CD4-positive, CD25-positive, alpha-beta regulatory T cell (primary cell): ENCODE results near the gene CYBC1. TPM values are rescaled to one million over a fixed set of nuclear protein-coding genes. Genes with fewer than 3 reads are reported as not detected.

Experiments
- ATAC-seq, 2 donors: fragments of 150-1000 bp; cut with Tn5 transposase; one replicate each; pipeline ENCODE4 v1.10.0; 2021; ENCODE audit warnings: low read depth in 2 of 2, moderate number of reproducible peaks in 2 of 2, moderate library complexity in 1 of 2
- DNase-seq, 3 donors: peaks; one replicate each; pipeline versions ENCODE4 v3.0.0 to v3.0.0-alpha.2; 2012 to 2022; ENCODE audit warnings: mixed read lengths in 1 of 3
- H3K27ac ChIP-seq: one replicate; pipeline ENCODE4 v1.7.0; 2013; ENCODE audit warnings: mild to moderate bottlenecking, low read length; ENCODE audit not compliant: insufficient read depth, poor library complexity, severe bottlenecking
- H3K27me3 ChIP-seq: one replicate; pipeline ENCODE4 v1.7.0; 2013; ENCODE audit warnings: low read length; ENCODE audit not compliant: control insufficient read depth, insufficient read depth
- H3K36me3 ChIP-seq: one replicate; pipeline ENCODE4 v1.7.0; 2013; ENCODE audit warnings: mild to moderate bottlenecking, low read length, moderate library complexity; ENCODE audit not compliant: control insufficient read depth, insufficient read depth
- H3K4me1 ChIP-seq: 2 replicates; pipeline ENCODE4 v1.7.0; 2013; ENCODE audit warnings: mild to moderate bottlenecking, low read length; ENCODE audit not compliant: insufficient read depth, control insufficient read depth, poor library complexity, severe bottlenecking
- H3K4me3 ChIP-seq: one replicate; pipeline ENCODE4 v1.7.0; 2013; ENCODE audit warnings: low read depth, mild to moderate bottlenecking, low read length, moderate library complexity
- H3K9me3 ChIP-seq, 2 experiments: 1 replicate in 1 of 2; 2 replicates in 1 of 2; pipeline ENCODE4 v1.7.0; 2013; ENCODE audit warnings: low read length in 2 of 2, mild to moderate bottlenecking in 1 of 2, moderate library complexity in 1 of 2; ENCODE audit not compliant: control insufficient read depth in 2 of 2
- H3K27ac Mint-ChIP-seq, 3 donors: one replicate each; pipeline ENCODE4 v1.8.0; 2020 to 2022; ENCODE audit warnings: mild to moderate bottlenecking in 3 of 3, mixed read lengths in 3 of 3, moderate library complexity in 2 of 3
- H3K27me3 Mint-ChIP-seq: one replicate; pipeline ENCODE4 v1.8.0; 2022; ENCODE audit warnings: mild to moderate bottlenecking, mixed read lengths
- H3K36me3 Mint-ChIP-seq: one replicate; pipeline ENCODE4 v1.8.0; 2020; ENCODE audit warnings: mixed read lengths
- H3K4me1 Mint-ChIP-seq, 4 donors: one replicate each; pipeline ENCODE4 v1.8.0; 2020 to 2022; ENCODE audit warnings: mixed read lengths in 4 of 4, mild to moderate bottlenecking in 1 of 4
- H3K4me3 Mint-ChIP-seq, 4 donors: one replicate each; pipeline ENCODE4 v1.8.0; 2020 to 2022; ENCODE audit warnings: mild to moderate bottlenecking in 4 of 4, mixed read lengths in 4 of 4, moderate library complexity in 3 of 4
- H3K9me3 Mint-ChIP-seq, 7 donors: one replicate each; pipeline ENCODE4 v1.8.0; 2020 to 2022; ENCODE audit warnings: mixed read lengths in 7 of 7, mild to moderate bottlenecking in 3 of 7, moderate library complexity in 2 of 7
- polyA plus RNA-seq, 4 donors: library from polyadenylated mRNA; unstranded; fragments of 300-500 nt; fragmentation: Illumina TruSeq; gene quantifications; one replicate each; pipeline ENCODE4 v1.2.3, GENCODE V29; 2021
- total RNA-seq: library from RNA; stranded (reverse); gene quantifications from one replicate; pipeline ENCODE4 v1.2.3, GENCODE V29; 2022

Gene CYBC1
- total RNA-seq = 155 TPM
- polyA plus RNA-seq = 100 to 1,000 TPM; 174 to 230 (median 203) TPM

- DNase-seq = peak; percentile 92 to 98 (median 93)
- ATAC-seq = peak; percentile 70 to 75
- H3K27ac ChIP-seq = peak within 1 kb of the TSS; percentile 94
- no peaks in the 10 kb centered on the region for H3K27me3 ChIP-seq
- Mint-ChIP-seq H3K4me1 (peaks cover 12 to 47% (median 18%) of the 10 kb centered on the region in 4 donors), H3K36me3 (no peaks in the 10 kb centered on the region), H3K4me3 (peak within 1 kb of the TSS; percentile 94 to 99 (median 96)), H3K27ac (peak within 1 kb of the TSS; percentile 97 to 99 (median 98)), H3K27me3 (peaks cover 6% of the 10 kb centered on the region), H3K9me3 (no peaks in the 10 kb centered on the region)
- peak within 1 kb of the TSS; percentile 90 for H3K4me3 ChIP-seq
- no peaks in the 10 kb centered on the region for H3K9me3 ChIP-seq
- H3K36me3 ChIP-seq = peaks cover 1% of the 10 kb centered on the region
- H3K4me1 ChIP-seq = peaks cover 37% of the 10 kb centered on the region
Measured at GRCh38 chr17:82450357-82451106, at the start of gene CYBC1. Gene CYBC1 (minus strand): TSS chr17:82450752. CDS start chr17:82449254, 1,498 bp downstream.

DNA sequence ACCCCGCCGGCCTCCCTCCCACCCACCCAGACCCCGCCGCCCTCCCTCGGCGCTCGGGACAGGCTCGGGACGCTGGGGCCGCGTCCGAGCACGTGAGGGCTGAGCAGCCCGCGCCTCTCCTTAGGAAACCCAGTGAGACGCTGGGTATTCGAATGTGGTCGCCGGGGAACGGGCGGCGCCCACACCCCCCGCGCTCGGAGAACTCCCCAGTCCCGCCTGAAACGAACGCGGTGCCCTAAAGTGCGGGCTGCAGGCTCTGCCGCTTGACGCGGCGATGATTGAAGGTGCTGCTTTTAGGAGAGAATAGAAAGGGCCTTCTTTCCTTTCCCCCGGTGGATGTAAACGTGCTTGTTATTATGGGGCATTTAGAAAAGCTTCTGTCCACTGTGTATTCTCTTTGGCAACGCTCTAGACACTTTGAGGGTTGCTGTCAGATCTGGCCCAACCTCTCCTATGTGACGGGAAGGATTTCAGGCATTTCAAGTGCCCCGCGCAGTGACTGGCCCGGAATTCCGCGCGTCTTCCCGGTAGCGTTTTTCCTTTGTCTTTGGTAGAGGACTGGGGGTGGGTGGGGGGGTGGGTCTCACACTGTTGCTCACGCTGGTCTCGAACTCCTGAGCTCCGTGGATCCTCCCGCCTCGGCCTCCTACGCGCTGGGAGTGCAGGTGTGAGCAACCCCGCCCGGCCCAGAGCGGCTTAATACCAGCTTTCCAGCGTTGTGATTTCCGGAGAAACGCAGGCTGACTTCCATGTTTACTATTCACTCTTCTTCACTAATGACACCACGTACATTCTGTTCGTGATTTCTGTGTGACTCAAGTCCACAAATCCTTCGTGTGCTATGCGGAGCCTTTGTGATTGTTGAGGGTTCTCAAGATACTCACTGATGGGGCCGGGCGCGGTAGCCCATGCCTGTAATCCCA lies 47.2 kb upstream of the CYBC1 start:
- Histone ChIP-seq H3K36me3 (no peaks in the 10 kb centered on the region), H3K9me3 (no peaks in the 10 kb centered on the region), H3K4me3 (peak overlapping the region; percentile 72), H3K4me1 (peaks cover 15% of the 10 kb centered on the region), H3K27me3 (no peaks in the 10 kb centered on the region), H3K27ac (peak overlapping the region; percentile 82)
- ATAC-seq = peak; percentile 19 to 27
- peak overlapping the region; percentile 93 to 94 (median 94) for H3K27ac Mint-ChIP-seq
- peak overlapping the region; percentile 87 to 96 (median 90) for H3K4me3 Mint-ChIP-seq
- H3K9me3 Mint-ChIP-seq = no peaks in the 10 kb centered on the region
- H3K36me3 Mint-ChIP-seq = no peaks in the 10 kb centered on the region
- DNase-seq = peak; percentile 44 to 63 (median 51)
- peaks cover 10% of the 10 kb centered on the region for H3K27me3 Mint-ChIP-seq
- H3K4me1 Mint-ChIP-seq = peaks cover 0 to 23% (median 13%) of the 10 kb centered on the region in 4 donors

DNA sequence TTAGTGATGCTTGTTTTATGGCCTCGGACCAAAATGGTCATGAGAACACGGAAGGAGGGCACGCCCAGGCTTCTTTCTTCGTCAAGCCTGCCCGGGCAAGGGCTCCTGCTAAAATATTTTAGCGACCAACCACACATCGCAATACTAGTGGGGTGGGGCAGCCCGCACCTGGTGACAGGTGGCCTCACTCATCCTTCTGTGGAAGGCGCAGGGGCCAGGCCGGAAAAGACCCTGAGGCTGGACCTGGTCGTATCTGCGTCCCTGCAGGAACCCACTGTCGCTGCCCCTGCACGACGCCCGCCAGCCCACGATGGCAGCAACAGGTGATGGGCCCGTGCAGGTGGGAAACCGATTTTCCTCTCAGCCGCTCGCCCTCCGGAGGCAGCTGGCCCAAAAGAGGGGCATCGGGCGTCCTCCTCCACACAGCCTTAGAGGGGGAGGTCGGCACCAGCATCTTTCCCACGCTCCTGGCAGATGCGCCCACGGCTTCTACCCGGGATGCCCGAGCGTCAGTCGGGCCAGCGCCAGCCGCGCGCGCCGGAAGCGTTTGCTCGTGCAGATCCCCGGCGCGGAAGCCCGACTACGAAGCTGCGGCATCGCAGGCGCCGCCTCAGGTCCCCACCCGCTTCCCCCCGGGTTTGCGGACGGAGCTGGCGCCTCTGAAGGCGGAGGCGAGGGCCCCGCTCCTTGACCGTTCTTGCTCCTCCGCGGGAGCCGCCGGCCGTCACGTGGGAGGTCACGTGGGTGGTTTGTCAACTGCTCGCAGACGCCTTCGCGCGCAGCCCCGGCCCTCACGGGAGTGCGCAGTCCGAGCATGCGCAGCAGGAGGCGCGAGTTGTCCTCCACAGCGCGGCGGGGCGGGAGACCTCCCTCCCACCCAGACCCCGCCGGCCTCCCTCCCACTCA lies 46.2 kb upstream of the CYBC1 start:
- Histone ChIP-seq H3K9me3 (no peaks in the 10 kb centered on the region), H3K27ac (peak overlapping the region; percentile 82), H3K4me1 (peaks cover 15% of the 10 kb centered on the region), H3K36me3 (no peaks in the 10 kb centered on the region), H3K4me3 (peak overlapping the region; percentile 19), H3K27me3 (no peaks in the 10 kb centered on the region)
- DNase-seq = peak; percentile 82 to 93 (median 86)
- Mint-ChIP-seq H3K4me1 (peaks cover 0 to 23% (median 13%) of the 10 kb centered on the region in 4 donors), H3K27ac (peak overlapping the region; percentile 32 to 94 (median 86)), H3K27me3 (peaks cover 10% of the 10 kb centered on the region), H3K4me3 (peak overlapping the region; percentile 64 to 87 (median 74)), H3K9me3 (no peaks in the 10 kb centered on the region), H3K36me3 (no peaks in the 10 kb centered on the region)
- peak; percentile 69 to 71 for ATAC-seq

- Mint-ChIP-seq H3K27me3 (peaks cover 10% of the 10 kb centered on the region), H3K27ac (peak overlapping the region in 2 of 3 donors; percentile 43 to 86), H3K36me3 (no peaks in the 10 kb centered on the region), H3K4me3 (peak overlapping the region; percentile 65 to 87 (median 74)), H3K4me1 (peaks cover 0 to 23% (median 13%) of the 10 kb centered on the region in 4 donors), H3K9me3 (no peaks in the 10 kb centered on the region)
- Histone ChIP-seq H3K27ac (no peak overlapping the region), H3K9me3 (no peaks in the 10 kb centered on the region), H3K36me3 (no peaks in the 10 kb centered on the region), H3K4me1 (peaks cover 15% of the 10 kb centered on the region), H3K4me3 (no peak overlapping the region), H3K27me3 (no peaks in the 10 kb centered on the region)
- peak in 1 of 3 donors; percentile 12 for DNase-seq
- ATAC-seq = no peak
Measured at GRCh38 chr17:82495844-82496528, 45.4 kb upstream of the CYBC1 start.

DNA sequence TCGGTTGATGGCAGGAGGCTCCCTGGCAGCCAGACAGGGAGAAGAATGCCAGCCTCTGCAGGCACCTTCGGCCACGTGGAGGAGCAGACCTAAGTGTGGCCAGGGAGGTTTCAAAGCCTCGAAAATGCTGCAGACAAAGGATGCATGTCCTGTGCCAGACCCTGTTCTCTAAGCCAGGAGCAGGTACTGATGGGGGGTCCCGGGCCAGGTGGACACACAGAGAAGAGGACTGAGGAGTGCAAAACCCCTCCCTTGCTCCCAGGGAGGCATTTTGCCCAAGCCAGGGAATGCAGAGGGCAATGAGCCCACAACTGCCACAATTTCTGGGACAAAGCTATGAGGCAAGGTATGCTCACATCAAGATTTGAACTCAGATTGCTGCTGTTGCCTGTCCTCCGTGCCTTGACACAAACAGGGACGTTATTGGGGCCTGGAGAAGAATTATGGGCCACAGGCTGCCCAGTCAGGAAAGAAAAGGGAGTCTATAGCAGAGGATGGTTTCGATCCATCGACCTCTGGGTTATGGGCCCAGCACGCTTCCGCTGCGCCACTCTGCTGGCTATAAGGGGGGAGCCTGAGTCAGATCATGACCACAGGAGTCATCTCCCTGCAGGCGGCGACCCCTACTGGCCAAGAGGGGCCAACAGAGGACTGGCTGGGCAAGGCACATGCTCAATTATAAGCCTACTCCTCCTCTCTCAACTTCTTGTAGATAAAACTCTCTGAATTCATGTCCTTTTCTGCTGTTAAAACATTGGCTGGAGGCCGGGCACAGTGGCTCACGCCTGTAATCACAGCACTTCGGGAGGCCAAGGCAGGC lies 43.9 kb upstream of the CYBC1 start:
- Histone ChIP-seq H3K4me1 (peaks cover 15% of the 10 kb centered on the region), H3K27ac (no peak overlapping the region), H3K9me3 (no peaks in the 10 kb centered on the region), H3K4me3 (no peak overlapping the region), H3K36me3 (no peaks in the 10 kb centered on the region), H3K27me3 (no peaks in the 10 kb centered on the region)
- Mint-ChIP-seq H3K4me3 (peak overlapping the region; percentile 66 to 89 (median 82)), H3K27ac (peak overlapping the region; percentile 89 to 98 (median 90)), H3K27me3 (peaks cover 10% of the 10 kb centered on the region), H3K4me1 (peaks cover 0 to 23% (median 13%) of the 10 kb centered on the region in 4 donors), H3K9me3 (no peaks in the 10 kb centered on the region), H3K36me3 (no peaks in the 10 kb centered on the region)
- ATAC-seq (peak; percentile 77 to 79), DNase-seq (peak; percentile 71 to 91 (median 88))

DNA sequence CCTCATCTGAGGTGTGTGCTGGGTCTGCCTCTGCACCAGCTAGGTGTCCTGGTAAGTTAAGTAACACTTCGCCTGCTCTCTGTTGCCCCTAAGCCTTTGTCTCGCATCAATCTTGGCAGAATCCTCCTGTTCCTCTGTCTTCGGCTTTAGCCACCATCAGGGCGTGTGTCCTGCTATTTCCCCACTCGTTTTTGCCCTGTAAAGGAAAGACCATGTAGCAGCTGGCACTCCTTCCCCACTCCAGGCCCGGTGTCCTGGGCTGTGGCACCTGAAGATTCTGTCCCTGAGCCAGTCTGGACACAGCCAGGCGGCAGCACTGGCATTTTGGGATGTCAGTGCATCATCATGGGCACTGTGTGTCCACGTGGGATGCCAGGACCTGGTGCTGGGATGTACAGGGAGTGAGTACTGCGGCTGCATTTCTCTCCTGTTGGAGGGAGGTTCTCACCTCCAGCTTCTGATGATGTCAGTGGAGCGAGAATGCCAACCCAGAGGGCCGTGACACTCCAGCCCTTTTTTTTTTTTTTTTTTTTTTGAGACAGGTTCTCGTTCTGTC lies 42.8 kb upstream of the CYBC1 start:
- Histone ChIP-seq H3K27ac (no peak overlapping the region), H3K36me3 (no peaks in the 10 kb centered on the region), H3K4me1 (peaks cover 15% of the 10 kb centered on the region), H3K9me3 (no peaks in the 10 kb centered on the region), H3K4me3 (no peak overlapping the region), H3K27me3 (no peaks in the 10 kb centered on the region)
- Mint-ChIP-seq H3K36me3 (no peaks in the 10 kb centered on the region), H3K4me1 (peaks cover 0 to 22% (median 13%) of the 10 kb centered on the region in 4 donors), H3K4me3 (no peak overlapping the region), H3K27me3 (peaks cover 10% of the 10 kb centered on the region), H3K27ac (no peak overlapping the region), H3K9me3 (no peaks in the 10 kb centered on the region)
- ATAC-seq (no peak), DNase-seq (no peak)
